HepG2 (cell line): ENCODE measurements around the gene SOWAHA. TPM values are rescaled to one million over a fixed set of nuclear protein-coding genes. Genes with fewer than 3 reads are reported as not detected.

ENCODE experiments used
- BRD4 ChIP-seq: sonication (generic); formaldehyde crosslinking; IDR thresholded peaks from 2 replicates; pipeline ENCODE4 v1.4.0; 2020; ENCODE audit warnings: missing genetic modification reagents
- DPF2 ChIP-seq: sonication (generic); formaldehyde crosslinking; IDR thresholded peaks from 2 replicates; pipeline ENCODE4 v1.4.0; 2020; ENCODE audit warnings: mild to moderate bottlenecking, low read depth, missing genetic modification reagents, borderline replicate concordance
- GTF2F1 ChIP-seq: fragments of 150-350 bp; IDR thresholded peaks from 2 replicates; pipeline ENCODE4 v1.6.1; 2014; ENCODE audit warnings: low read length
- NFKBIZ ChIP-seq: IDR thresholded peaks from 2 replicates; pipeline ENCODE4 v1.6.1; 2018; ENCODE audit warnings: missing genetic modification reagents, missing compliant biosample characterization
- NONO ChIP-seq, 2 experiments: fragments of 450-650 bp in 1 of 2; sonication (generic) in 1 of 2; formaldehyde crosslinking in 1 of 2; IDR thresholded peaks in 1 of 2; conservative IDR thresholded peaks in 1 of 2; 2 replicates each; pipeline versions ENCODE4 v1.6.1 to v1.8.0; 2017 to 2022; ENCODE audit warnings: mild to moderate bottlenecking in 1 of 2, missing genetic modification reagents in 1 of 2, moderate library complexity in 1 of 2
- PCBP2 ChIP-seq: fragments of 200-400 bp; formaldehyde crosslinking; optimal IDR thresholded peaks from 2 replicates; pipeline ENCODE3; 2018; ENCODE audit warnings: low read length, low read depth; ENCODE audit not compliant: poor library complexity, severe bottlenecking
- SOX5 ChIP-seq: IDR thresholded peaks from 2 replicates; pipeline ENCODE4 v1.6.1; 2016; ENCODE audit warnings: borderline replicate concordance
- SP1 ChIP-seq, 2 experiments: fragments of 450-650 bp in 1 of 2; sonication (generic) in 1 of 2; formaldehyde crosslinking in 1 of 2; IDR thresholded peaks; 2 replicates each; pipeline versions ENCODE4 v1.4.0 to v1.6.1; 2016 to 2020; ENCODE audit warnings: missing genetic modification reagents in 1 of 2
- UBTF ChIP-seq: sonication (generic); formaldehyde crosslinking; IDR thresholded peaks from 2 replicates; pipeline ENCODE4 v1.4.0; 2020; ENCODE audit warnings: mild to moderate bottlenecking, missing genetic modification reagents
- ZNF513 ChIP-seq: sonication (generic); formaldehyde crosslinking; conservative IDR thresholded peaks from 2 replicates; pipeline ENCODE4 v1.5.0; 2020; ENCODE audit warnings: missing genetic modification reagents
- ZNF552 ChIP-seq: sonication (generic); formaldehyde crosslinking; IDR thresholded peaks from 2 replicates; pipeline ENCODE4 v1.9.0; 2022; ENCODE audit warnings: missing genetic modification reagents, mild to moderate bottlenecking, borderline replicate concordance
- ZNF562 ChIP-seq: sonication (generic); formaldehyde crosslinking; IDR thresholded peaks from 2 replicates; pipeline ENCODE4 v1.8.0; 2022; ENCODE audit warnings: missing genetic modification reagents, borderline replicate concordance
- ZNF605 ChIP-seq: sonication (generic); formaldehyde crosslinking; IDR thresholded peaks from 2 replicates; pipeline ENCODE4 v1.8.0; 2022; ENCODE audit warnings: mild to moderate bottlenecking, missing genetic modification reagents
- polyA plus RNA-seq, 8 experiments: library from polyadenylated mRNA; depleted of rRNA in 3 of 8; stranded (reverse) in 7 of 8; unstranded in 1 of 8; fragments of >200 nt; fragmentation: Illumina TruSeq in 4 of 8; extraction: Trizol in 4 of 8; gene quantifications; 2 replicates each; pipeline versions ENCODE4 v1.2.1 to v1.2.3, GENCODE V29; 2011 to 2016; ENCODE audit warnings: low read depth in 4 of 8, missing spikeins in 1 of 8, mixed read lengths in 1 of 8; ENCODE audit not compliant: insufficient read depth in 1 of 8
- total RNA-seq, 5 experiments: library from RNA; depleted of rRNA; stranded (reverse); fragments of >200 nt; fragmentation: Illumina TruSeq; extraction: Trizol; gene quantifications; 2 replicates each; pipeline ENCODE4 v1.2.3, GENCODE V29; 2016; ENCODE audit warnings: low read depth in 1 of 5
- TF ChIP-seq, protein P1 (sequence below): sonication (generic); formaldehyde crosslinking; IDR thresholded peaks from 2 replicates; pipeline ENCODE4 v1.5.1; 2020; ENCODE audit warnings: missing genetic modification reagents, mild to moderate bottlenecking, borderline replicate concordance

SOWAHA gene
- total and polyA plus RNA-seq, 2 of the 13 experiments (the other 11 are each of a cell fraction or from before 2014, with no cell fraction given), result 0.95 to 1.9 TPM

DNA sequence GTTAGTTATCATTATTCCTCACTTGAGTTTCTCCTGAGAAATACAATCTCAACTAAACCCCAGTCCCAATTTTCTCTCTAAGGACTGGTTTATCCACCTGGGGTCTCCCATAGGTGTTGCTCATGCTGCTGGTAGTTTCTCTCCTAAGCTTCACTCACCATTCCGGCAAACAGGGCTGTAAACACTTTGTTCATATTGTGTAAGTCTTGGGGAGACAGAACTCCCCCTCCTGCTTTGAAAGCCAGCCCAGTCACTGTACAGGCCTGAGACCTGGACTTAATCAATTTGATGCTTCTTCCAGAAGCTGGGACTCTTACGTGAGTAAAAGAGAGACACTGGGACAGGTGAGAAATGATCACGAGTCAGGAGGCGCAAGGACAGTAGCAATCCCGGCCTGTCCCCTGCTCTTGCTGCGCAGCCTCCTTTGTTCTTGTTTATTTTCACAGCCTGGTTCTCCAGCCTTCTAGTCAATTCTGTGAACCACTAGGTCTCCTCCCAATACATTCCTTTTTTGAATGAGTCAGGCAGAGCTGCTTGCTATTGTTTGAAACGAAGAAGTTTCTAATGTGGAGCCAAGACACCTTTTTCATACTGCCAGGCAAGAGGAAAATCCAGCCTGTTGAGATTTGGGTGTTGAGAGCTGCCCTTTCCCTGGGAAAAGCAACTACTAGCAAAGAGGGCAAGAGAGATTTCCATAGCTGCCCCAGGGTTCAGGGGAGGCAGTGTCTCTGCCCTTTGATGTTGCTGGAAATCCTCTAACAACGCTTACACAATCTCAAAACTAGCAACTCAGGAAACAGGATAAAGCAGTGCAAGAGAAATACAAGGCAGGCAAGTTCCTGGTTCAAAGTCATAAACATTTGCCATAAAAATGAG is 26.6 kb downstream of the SOWAHA start (continued):
- TF ChIP-seq ZNF562 (CRISPR knock-in tag) (no peak), ZNF552 (CRISPR knock-in tag) (no peak), UBTF (CRISPR knock-in tag) (peak; percentile 67), SP1 (IDR thresholded peaks at IDR 0.05) (no peak), SP1 (CRISPR knock-in tag; IDR thresholded peaks at IDR 0.05) (no peak), ZNF605 (peak; percentile 57; the same call in 1 of the 2 replicates), ZNF513 (CRISPR knock-in tag) (no peak), GTF2F1 (no peak), PCBP2 (no peak), NONO (IDR thresholded peaks at IDR 0.05) (no peak), NONO (CRISPR knock-in tag; conservative IDR thresholded peaks at IDR 0.05) (0 out of 2 replicates have a peak, but pooled peaks have one; percentile 29), BRD4 (CRISPR knock-in tag) (no peak), NFKBIZ (CRISPR knock-in tag) (0 out of 2 replicates have a peak, but pooled peaks have one; percentile 62), SOX5 (CRISPR knock-in tag) (peak; percentile 71; the same call in 1 of the 2 replicates), DPF2 (peak; percentile 66; the same call in 1 of the 2 replicates)
- TF ChIP-seq, protein P1, sequence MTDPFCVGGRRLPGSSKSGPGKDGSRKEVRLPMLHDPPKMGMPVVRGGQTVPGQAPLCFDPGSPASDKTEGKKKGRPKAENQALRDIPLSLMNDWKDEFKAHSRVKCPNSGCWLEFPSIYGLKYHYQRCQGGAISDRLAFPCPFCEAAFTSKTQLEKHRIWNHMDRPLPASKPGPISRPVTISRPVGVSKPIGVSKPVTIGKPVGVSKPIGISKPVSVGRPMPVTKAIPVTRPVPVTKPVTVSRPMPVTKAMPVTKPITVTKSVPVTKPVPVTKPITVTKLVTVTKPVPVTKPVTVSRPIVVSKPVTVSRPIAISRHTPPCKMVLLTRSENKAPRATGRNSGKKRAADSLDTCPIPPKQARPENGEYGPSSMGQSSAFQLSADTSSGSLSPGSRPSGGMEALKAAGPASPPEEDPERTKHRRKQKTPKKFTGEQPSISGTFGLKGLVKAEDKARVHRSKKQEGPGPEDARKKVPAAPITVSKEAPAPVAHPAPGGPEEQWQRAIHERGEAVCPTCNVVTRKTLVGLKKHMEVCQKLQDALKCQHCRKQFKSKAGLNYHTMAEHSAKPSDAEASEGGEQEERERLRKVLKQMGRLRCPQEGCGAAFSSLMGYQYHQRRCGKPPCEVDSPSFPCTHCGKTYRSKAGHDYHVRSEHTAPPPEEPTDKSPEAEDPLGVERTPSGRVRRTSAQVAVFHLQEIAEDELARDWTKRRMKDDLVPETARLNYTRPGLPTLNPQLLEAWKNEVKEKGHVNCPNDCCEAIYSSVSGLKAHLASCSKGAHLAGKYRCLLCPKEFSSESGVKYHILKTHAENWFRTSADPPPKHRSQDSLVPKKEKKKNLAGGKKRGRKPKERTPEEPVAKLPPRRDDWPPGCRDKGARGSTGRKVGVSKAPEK, result peak; percentile 87; the same call in 1 of the 2 replicates
